BE2C (cell line): ENCODE data around the gene NUP188.

Experiments used
- DNase-seq: peaks from one replicate; pipeline ENCODE4 v3.0.0-alpha.2; 2020
- H3K27me3 ChIP-seq: fragments of 250-450 bp; sonication (Bioruptor Pico); 2 replicates; pipeline ENCODE4 v1.5.1; 2020; ENCODE audit warnings: mild to moderate bottlenecking
- H3K36me3 ChIP-seq: fragments of 250-450 bp; sonication (Bioruptor Pico); 2 replicates; pipeline ENCODE4 v1.5.1; 2020; ENCODE audit warnings: mild to moderate bottlenecking
- H3K4me1 ChIP-seq: fragments of 250-450 bp; sonication (Bioruptor Pico); 2 replicates; pipeline ENCODE4 v1.5.1; 2020
- H3K4me3 ChIP-seq: 2 replicates; pipeline ENCODE4 v1.5.1; 2011; ENCODE audit warnings: low read depth, low read length
- H3K9me3 ChIP-seq: fragments of 250-450 bp; sonication (Bioruptor Pico); 2 replicates; pipeline ENCODE4 v1.5.1; 2020
- TF ChIP-seq, protein P1 (sequence below): IDR thresholded peaks from 2 replicates; pipeline ENCODE4 v1.5.1; 2012; ENCODE audit warnings: mild to moderate bottlenecking, low read depth, low read length

The NUP188 gene

DNA sequence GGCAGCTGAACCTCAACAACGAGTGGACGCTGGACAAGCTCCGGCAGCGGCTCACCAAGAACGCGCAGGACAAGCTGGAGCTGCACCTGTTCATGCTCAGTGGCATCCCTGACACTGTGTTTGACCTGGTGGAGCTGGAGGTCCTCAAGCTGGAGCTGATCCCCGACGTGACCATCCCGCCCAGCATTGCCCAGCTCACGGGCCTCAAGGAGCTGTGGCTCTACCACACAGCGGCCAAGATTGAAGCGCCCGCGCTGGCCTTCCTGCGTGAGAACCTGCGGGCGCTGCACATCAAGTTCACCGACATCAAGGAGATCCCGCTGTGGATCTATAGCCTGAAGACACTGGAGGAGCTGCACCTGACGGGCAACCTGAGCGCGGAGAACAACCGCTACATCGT, 39.1 kb upstream of the NUP188 start:
- Histone ChIP-seq H3K4me3 (no peak overlapping the region), H3K9me3 (no peaks in the 10 kb centered on the region), H3K36me3 (peaks cover 35% of the 10 kb centered on the region), H3K27me3 (no peaks in the 10 kb centered on the region), H3K4me1 (no peaks in the 10 kb centered on the region)
- DNase-seq: no peak
- TF ChIP-seq, protein P1, sequence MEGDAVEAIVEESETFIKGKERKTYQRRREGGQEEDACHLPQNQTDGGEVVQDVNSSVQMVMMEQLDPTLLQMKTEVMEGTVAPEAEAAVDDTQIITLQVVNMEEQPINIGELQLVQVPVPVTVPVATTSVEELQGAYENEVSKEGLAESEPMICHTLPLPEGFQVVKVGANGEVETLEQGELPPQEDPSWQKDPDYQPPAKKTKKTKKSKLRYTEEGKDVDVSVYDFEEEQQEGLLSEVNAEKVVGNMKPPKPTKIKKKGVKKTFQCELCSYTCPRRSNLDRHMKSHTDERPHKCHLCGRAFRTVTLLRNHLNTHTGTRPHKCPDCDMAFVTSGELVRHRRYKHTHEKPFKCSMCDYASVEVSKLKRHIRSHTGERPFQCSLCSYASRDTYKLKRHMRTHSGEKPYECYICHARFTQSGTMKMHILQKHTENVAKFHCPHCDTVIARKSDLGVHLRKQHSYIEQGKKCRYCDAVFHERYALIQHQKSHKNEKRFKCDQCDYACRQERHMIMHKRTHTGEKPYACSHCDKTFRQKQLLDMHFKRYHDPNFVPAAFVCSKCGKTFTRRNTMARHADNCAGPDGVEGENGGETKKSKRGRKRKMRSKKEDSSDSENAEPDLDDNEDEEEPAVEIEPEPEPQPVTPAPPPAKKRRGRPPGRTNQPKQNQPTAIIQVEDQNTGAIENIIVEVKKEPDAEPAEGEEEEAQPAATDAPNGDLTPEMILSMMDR: no peak

DNA sequence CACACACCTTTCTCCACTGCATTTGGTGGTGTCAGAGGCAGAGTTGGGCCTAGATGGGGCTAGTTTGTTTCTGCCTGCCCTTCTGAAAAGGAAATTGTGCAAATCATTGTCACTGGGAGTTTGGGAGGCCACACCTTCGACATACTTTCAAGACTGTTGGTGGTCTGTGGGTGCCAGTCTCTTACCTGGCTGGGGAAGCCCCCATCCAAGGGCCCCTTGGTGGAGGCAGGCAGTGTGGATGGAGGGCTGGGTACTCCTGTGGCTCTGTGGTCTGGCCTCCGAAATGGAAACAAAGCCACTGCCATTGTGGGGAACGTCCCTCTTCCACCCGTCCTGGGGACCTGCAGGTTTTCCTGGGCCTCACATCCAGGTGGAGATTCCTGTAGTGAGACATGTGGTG, 37.6 kb upstream of the NUP188 start:
- DNase-seq: no peak
- TF ChIP-seq, protein P1: no peak
- H3K36me3 ChIP-seq: peaks cover 38% of the 10 kb centered on the region

DNA sequence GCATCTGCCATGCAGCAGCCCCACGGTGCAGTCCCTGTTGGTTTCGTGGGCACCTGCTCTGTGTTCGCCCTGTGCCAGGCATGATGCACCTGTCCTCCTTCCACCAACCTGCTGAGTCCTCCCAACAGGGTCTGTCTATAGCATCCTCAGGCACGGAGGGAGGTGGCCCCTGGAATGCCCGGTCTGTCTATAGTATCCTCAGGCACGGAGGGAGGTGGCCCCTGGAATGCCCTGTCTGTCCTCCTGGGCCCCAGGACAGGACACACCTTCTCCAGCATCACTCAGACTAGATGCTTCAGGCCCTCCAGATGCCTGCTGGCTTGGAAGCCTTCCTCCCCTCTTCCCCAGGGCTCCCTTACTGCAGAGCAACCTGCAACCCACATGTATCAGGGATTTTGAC, 36.6 kb upstream of the NUP188 start:
- H3K27me3 ChIP-seq: no peaks in the 10 kb centered on the region
- TF ChIP-seq, protein P1: no peak
- no peak for DNase-seq
- H3K36me3 ChIP-seq: peaks cover 40% of the 10 kb centered on the region
- H3K9me3 ChIP-seq: no peaks in the 10 kb centered on the region
- H3K4me1 ChIP-seq: no peaks in the 10 kb centered on the region
- no peak overlapping the region for H3K4me3 ChIP-seq

More for the DNA sequence above, 37.6 kb upstream of the NUP188 start:
- Histone ChIP-seq H3K4me1 (no peaks in the 10 kb centered on the region), H3K27me3 (no peaks in the 10 kb centered on the region), H3K9me3 (no peaks in the 10 kb centered on the region), H3K4me3 (no peak overlapping the region)

DNA sequence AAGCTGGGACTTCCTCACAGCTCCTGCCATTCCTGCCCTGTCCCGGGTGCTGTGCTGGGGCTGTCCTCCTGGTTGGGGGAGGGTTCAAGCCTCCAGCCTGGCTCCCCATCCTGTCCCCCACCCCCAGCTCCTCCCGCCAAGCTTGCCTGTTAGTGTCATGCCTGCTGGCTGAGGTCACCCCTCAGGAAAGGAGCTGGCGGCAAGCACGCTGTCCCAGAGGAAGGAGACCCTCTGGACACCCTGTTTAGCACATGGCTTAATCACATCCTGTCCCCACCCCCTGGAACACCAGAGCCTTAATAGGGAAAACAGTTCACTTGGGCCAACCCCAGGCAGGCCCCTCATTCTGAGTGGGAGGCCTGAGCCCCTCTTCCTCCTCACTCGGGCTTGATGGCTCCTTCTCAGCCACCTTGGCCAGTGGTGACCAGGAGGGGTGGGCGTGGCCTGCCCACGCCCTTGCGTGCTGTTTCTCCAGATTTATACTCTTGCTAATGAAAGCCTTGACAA, 35.9 kb upstream of the NUP188 start:
- no peaks in the 10 kb centered on the region for H3K27me3 ChIP-seq
- TF ChIP-seq, protein P1: no peak
- peak; percentile 34 for DNase-seq
- no peak overlapping the region for H3K4me3 ChIP-seq
- H3K4me1 ChIP-seq: no peaks in the 10 kb centered on the region
- H3K9me3 ChIP-seq: no peaks in the 10 kb centered on the region
- H3K36me3 ChIP-seq: peaks cover 47% of the 10 kb centered on the region

DNA sequence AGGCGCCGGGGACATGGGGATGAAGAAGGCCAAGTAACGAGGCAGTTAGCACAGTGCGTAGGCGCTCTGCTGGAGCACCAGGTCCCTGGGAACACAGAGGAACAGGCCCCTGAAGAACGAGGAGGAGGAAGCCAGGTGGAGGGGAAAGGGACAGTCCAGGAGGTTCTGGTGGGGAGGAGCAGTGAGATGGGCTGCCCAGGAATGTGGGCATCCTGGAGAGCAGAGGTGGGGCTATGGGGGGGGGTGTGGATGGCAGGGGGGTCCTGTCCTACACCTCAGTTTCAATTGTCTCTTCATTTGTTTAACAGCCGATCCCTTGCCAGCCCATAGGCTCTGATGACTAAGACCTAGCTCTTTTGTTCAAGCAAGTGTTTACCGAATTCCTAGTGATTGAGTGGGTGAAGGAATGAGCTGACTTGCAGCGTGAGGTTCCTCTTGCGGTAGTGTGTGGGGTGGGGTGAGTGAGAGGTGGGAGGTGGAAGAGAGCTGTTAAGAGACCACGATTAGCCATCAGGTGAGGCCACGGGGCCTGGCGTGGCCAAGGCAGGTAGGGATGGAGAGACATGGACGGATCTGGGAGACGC, 35.1 kb upstream of the NUP188 start:
- no peak for DNase-seq
- Histone ChIP-seq H3K36me3 (peaks cover 47% of the 10 kb centered on the region), H3K4me3 (no peak overlapping the region)

More for the DNA sequence above, 35.1 kb upstream of the NUP188 start:
- TF ChIP-seq, protein P1: no peak
- Histone ChIP-seq H3K9me3 (no peaks in the 10 kb centered on the region), H3K4me1 (no peaks in the 10 kb centered on the region), H3K27me3 (no peaks in the 10 kb centered on the region)
